HUES6 (cell line): Measurements from ENCODE around the gene INHA.
A peak's percentile ranks its signal among the peaks of the same experiment; 100 is the strongest.

Experiments
- H3K27ac ChIP-seq: 2 replicates; pipeline ENCODE4 v1.7.0; 2013; ENCODE audit warnings: low read depth, mild to moderate bottlenecking, low read length, inconsistent platforms
- H3K27me3 ChIP-seq: 2 replicates; pipeline ENCODE4 v1.6.1; 2013; ENCODE audit warnings: low read length; ENCODE audit not compliant: control insufficient read depth, insufficient read depth
- H3K36me3 ChIP-seq: 2 replicates; pipeline ENCODE4 v1.6.1; 2013; ENCODE audit warnings: low read length; ENCODE audit not compliant: control insufficient read depth, insufficient read depth
- H3K4me1 ChIP-seq: 2 replicates; pipeline ENCODE4 v1.6.1; 2013; ENCODE audit warnings: low read length; ENCODE audit not compliant: control insufficient read depth, insufficient read depth
- H3K4me3 ChIP-seq: 2 replicates; pipeline ENCODE4 v1.5.1; 2013; ENCODE audit warnings: low read depth, low read length
- H3K9ac ChIP-seq: one replicate; pipeline ENCODE4 v1.6.1; 2013; ENCODE audit warnings: mild to moderate bottlenecking, low read length
- H3K9me3 ChIP-seq: 2 replicates; pipeline ENCODE4 v1.6.1; 2013; ENCODE audit warnings: low read depth, low read length; ENCODE audit not compliant: control insufficient read depth, insufficient read depth

INHA gene

DNA sequence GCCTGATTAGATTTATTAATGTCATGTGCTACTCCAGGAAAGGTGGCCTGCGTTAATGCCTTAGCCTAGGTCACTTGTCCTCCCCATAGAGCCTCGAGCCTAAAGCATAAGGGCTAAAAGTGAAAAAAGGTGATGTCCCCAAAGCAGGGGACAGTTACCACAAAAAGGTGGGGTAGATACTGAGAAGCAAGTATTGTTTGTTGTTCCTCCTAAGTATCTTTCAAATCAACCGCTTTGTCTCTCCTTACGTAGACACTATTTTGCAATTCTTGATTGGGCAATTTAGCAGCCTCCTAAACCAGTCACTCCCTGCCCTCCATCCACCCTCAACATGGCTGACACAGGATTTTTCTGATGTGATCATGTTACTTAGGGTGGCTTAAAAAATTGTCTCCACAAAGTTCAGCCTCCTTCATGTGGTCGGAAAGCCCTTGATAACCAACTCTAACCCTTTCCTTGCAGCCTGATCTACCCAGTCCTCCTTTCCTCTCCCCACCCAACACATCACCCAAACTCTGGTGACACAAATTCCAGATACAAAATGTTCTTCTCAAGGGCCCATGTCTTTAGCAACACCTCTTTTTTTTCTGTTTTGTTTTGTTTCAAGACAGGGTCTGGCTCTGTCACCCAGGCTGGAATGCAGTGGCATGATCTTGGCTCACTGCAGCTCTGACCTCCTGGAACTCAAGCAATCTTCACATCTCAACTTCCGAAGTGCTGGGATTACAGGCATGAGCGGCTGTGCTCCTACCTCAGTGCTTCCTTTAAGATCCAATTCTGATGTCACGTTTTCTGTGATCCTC is 6.9 kb downstream of the INHA start:
- H3K9me3 ChIP-seq: no peaks in the 10 kb centered on the region
- no peaks in the 10 kb centered on the region for H3K36me3 ChIP-seq
- H3K9ac ChIP-seq: no peak overlapping the region
- no peak overlapping the region for H3K4me3 ChIP-seq
- 0 out of 2 replicates have a peak, but pooled peaks cover 6% of the 10 kb centered on the region for H3K27me3 ChIP-seq
- no peak overlapping the region for H3K27ac ChIP-seq
- peaks cover 37% of the 10 kb centered on the region for H3K4me1 ChIP-seq

DNA sequence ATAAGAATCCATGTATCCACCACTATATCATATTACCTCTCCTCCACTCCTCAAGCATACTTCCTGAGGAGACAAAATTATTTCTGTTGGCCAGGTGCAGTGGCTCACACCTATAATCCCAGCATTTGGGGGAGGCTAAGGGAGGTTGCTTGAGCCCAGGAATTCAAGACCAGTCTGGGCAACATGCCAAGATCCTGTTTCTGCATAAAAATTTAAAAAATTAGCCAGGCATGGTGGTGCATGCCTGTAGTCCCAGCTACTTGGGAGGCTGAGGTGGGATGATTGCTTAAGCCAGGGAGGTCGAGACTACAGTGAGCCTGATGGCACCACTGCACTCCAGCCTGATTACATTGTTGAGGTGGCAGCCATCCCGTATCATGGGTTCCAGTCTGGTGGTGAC is 9.2 kb downstream of the INHA start:
- H3K9me3 ChIP-seq: no peaks in the 10 kb centered on the region
- H3K4me1 ChIP-seq: peaks cover 27% of the 10 kb centered on the region
- H3K36me3 ChIP-seq: no peaks in the 10 kb centered on the region
- H3K4me3 ChIP-seq: no peak overlapping the region
- peaks cover 8% of the 10 kb centered on the region; the same call in 1 of the 2 replicates for H3K27me3 ChIP-seq
- no peak overlapping the region for H3K9ac ChIP-seq
- H3K27ac ChIP-seq: no peak overlapping the region

DNA sequence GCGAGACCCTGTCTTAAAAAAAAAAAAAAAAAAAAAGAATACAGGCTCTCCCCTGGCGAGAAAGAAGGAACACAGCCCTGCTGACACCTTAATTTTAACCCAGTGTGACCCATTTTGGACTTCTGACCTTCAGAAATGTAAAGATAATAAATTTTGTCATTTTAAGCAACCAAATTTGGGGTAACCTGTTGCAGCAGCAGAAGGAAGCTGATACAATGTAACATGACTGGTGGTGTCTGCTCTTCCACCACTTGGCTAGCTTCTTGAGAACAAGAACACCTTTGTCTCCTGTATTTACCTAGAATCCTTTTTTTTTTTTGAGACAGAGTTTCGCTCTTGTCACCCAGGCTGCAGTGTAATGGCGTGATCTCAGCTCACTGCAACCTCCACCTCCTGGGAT is 19.0 kb downstream of the INHA start:
- Histone ChIP-seq H3K27ac (no peak overlapping the region), H3K4me1 (peaks cover 8% of the 10 kb centered on the region), H3K36me3 (no peaks in the 10 kb centered on the region), H3K27me3 (peaks cover 7% of the 10 kb centered on the region), H3K9ac (no peak overlapping the region), H3K4me3 (no peak overlapping the region), H3K9me3 (no peaks in the 10 kb centered on the region)

DNA sequence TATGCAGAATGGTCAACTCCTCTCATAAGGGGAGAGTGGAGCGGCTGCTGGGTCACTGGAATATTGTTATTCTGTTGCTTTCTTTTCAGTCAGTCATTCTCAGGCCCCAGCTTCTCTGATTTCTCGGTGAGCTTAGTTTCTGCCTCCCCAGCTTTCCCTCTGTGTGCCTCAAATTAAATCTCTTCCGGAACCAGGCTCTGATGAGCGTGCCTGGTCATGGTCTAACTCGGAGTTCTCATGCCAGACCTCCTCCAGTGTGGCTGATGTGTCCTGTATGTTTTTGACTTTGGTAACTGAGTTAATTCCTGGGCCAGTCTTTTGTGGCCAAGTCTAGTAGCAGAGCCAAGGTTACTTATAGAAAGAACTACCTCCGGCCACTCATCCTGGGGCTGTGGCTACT is 20.6 kb downstream of the INHA start:
- Histone ChIP-seq H3K9ac (no peak overlapping the region), H3K36me3 (no peaks in the 10 kb centered on the region)

DNA sequence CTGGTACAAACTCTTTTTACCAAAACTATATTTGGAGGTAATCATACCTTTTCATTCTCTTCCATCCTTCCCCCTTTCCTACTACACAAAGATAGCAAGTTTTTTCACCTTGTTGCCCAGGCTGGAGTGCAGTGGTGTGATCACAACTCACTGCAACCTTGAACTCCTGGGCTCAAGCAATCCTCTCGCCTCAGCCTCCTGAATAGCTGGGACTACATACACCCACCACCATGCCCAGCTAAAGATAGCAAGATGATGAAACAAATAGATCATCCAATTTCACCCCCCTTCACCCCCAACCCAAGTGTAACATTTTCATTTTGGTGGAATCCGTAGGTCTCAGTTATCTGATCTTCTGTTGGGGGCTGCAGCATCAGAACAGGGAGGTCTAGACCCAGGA is 21.0 kb downstream of the INHA start:
- Histone ChIP-seq H3K27me3 (no peaks in the 10 kb centered on the region), H3K27ac (no peak overlapping the region), H3K4me1 (peaks cover 18% of the 10 kb centered on the region), H3K36me3 (no peaks in the 10 kb centered on the region), H3K9me3 (no peaks in the 10 kb centered on the region), H3K9ac (no peak overlapping the region), H3K4me3 (no peak overlapping the region)

More for the DNA sequence above, 20.6 kb downstream of the INHA start:
- H3K4me3 ChIP-seq: no peak overlapping the region
- H3K4me1 ChIP-seq: peaks cover 17% of the 10 kb centered on the region
- H3K27ac ChIP-seq: no peak overlapping the region
- no peaks in the 10 kb centered on the region for H3K27me3 ChIP-seq
- no peaks in the 10 kb centered on the region for H3K9me3 ChIP-seq

DNA sequence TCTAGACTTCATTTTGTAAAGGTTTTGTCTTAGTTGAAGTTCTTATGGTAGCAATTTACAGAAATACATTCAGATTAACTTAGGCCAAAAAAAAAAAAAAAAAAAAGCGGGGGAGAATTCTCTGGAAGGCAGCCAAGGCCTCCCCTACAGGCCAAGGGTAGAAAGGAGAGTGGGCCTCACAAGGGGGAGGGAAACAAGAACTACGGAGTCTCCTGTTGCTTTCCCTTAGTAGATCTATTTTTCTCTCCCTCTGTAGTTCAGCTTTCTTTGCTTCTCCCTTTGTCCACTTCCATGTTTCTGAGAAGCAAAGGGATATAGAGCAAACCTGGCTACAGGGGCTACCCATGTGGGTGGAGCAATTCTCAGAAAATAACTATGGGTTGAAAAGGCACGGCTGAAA is 23.1 kb downstream of the INHA start:
- Histone ChIP-seq H3K4me3 (no peak overlapping the region), H3K4me1 (peaks cover 24% of the 10 kb centered on the region), H3K36me3 (no peaks in the 10 kb centered on the region), H3K27ac (peak overlapping the region; percentile 90; the same call in 1 of the 2 replicates), H3K27me3 (no peaks in the 10 kb centered on the region), H3K9me3 (no peaks in the 10 kb centered on the region), H3K9ac (no peak overlapping the region)

DNA sequence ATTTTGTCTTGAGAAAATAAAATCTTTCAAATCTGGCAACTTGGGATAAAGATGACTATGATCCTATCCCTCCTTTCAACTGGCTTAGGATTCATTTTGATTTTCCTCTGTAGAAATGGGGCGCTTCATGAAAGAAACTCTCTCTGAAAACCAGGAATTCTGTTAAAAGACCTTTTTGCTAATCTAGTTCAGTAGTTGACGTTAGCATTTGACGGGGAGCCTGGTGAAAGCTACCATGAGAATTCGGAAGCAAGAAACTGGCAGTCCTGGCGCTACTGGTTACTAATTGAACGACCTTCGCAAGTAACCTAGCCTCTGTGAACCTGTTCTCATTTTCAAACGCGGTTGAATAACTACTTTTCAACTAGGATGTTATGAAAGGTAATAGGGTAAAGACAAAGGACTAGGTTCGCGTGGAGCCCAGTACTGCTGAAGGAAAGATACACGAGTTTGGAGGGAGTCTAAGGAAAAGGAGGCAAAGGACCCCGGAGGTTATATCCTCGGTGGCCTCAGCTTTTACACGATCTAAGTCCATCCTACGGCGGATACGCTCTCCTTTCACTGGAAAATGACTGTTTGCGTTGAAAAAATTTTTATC is 24.9 kb downstream of the INHA start:
- peaks cover 8% of the 10 kb centered on the region for H3K36me3 ChIP-seq
- peak overlapping the region; percentile 90 for H3K4me3 ChIP-seq
- H3K9me3 ChIP-seq: no peaks in the 10 kb centered on the region
- H3K27ac ChIP-seq: peak overlapping the region; percentile 90
- peak overlapping the region; percentile 93 for H3K9ac ChIP-seq
- H3K4me1 ChIP-seq: peaks cover 24% of the 10 kb centered on the region
- no peaks in the 10 kb centered on the region for H3K27me3 ChIP-seq

DNA sequence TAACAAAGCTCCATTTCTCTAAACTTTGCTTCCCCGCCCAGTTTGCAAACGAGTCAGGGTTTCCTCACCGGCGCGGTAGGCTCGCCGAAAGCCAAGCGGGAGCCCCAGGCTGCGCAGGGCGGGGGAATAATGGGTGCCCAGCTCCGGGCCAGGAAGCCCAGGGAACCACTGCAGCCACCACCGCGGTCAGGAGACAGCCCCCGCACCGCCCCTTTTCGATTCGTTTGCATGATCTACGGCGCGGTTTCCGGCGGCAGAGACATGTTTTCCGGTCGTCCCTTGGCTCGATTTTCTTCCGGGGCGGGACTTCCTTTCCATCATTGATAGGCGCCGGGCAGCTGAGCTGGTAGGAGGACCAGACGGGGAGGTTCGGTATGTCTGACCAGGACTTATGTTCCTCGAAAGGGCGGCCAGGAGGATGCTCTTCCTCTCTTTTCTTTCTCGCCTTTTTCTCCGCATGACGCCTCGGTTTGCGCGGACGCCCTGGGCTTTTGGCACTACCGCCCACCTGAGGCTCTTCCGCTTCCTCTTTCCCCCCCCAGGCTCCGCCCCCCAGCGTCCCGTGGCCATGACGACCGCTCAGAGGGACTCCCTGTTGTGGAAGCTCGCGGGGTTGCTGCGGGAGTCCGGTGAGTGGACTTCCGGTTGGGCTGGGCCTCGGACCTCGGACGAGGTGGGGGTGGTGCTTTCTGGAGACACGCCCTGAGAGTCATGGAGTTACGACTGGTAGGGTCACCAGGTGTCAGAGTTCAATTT is 25.6 kb downstream of the INHA start, which contains the start of gene STK11IP:
Gene STK11IP, plus strand, starts transcription at position 306 of the 756 bp plus-strand sequence. Its CDS starts 263 bp downstream, at position 569.
- Histone ChIP-seq H3K27ac (peak within 1 kb of the TSS; percentile 90), H3K4me3 (peak within 1 kb of the TSS; percentile 90), H3K4me1 (peaks cover 24% of the 10 kb centered on the region), H3K27me3 (no peaks in the 10 kb centered on the region), H3K9me3 (no peaks in the 10 kb centered on the region), H3K9ac (peak within 1 kb of the TSS; percentile 93), H3K36me3 (peaks cover 14% of the 10 kb centered on the region)

DNA sequence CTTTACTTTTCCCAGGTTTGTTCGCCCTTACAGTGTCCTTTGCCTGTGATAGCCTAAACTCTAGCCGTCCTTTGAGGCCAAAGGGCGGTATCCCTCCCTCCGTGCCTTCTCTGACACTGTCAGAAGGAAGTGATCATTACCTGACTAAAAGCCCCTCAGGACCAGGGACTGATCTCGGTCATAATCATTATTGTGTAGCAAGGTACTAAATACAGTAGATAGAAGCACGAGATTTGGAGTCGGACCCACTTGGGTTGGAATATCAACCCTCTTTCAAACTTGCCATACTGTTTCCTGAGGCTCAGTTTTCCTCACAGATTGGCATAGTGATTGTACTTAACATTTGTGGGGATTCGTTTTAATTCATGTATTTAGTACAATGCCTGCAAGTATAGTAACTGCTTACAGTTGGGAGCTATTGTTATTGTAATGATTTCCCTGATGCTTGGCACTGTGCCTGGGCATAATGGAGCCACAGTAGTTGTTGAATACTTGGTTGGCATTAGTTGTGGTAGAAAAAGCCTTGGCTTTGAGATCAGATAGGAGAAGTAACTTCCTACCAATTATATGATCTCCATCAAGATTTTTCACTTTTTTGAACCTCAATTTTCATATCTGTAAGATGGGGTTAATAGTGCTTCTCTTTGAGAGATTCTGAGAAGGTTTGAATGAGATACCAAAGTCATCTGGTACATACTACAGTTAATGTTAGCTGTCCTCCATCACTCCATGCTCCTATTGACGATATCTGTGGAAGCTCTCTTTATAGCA is 26.4 kb downstream of the INHA start:
- H3K9me3 ChIP-seq: no peaks in the 10 kb centered on the region
- peak overlapping the region; percentile 90 for H3K4me3 ChIP-seq
- H3K27ac ChIP-seq: peak overlapping the region; percentile 8
- H3K27me3 ChIP-seq: no peaks in the 10 kb centered on the region
- peak overlapping the region; percentile 42 for H3K9ac ChIP-seq
- H3K36me3 ChIP-seq: peaks cover 15% of the 10 kb centered on the region
- H3K4me1 ChIP-seq: peaks cover 24% of the 10 kb centered on the region

DNA sequence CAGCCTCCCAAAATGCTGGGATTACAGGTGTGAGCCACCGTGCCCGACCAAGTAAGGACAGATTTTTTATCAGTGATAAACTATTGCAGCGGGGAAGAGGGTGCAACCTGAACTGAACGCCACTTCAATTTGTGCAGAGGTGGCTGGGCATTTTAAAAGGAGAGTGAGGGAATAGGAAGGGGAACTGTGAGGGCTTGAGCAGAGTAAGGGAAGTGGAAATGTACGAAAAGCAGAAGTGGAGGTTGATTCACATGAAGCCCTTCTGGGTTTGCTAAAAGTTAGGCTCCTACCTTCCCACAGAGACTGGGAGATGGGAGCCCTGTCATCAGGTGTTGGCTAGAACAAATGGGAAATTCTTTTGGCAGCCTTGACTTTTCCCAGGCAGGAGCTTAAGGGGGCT is 31.7 kb downstream of the INHA start:
- Histone ChIP-seq H3K9me3 (no peaks in the 10 kb centered on the region), H3K36me3 (peaks cover 49% of the 10 kb centered on the region), H3K9ac (no peak overlapping the region), H3K4me1 (peaks cover under 1% of the 10 kb centered on the region; the same call in 1 of the 2 replicates), H3K27ac (no peak overlapping the region), H3K4me3 (no peak overlapping the region), H3K27me3 (no peaks in the 10 kb centered on the region)
